Fibroblast of the aortic adventitia (primary cell): ENCODE results near the gene DDX1. TPM values are rescaled to one million over a fixed set of nuclear protein-coding genes. Genes with fewer than 3 reads are reported as not detected.
"Not testable (repeated sequence)": the region's sequence is repeated elsewhere in the genome, so short reads cannot be mapped to it uniquely, and the experiment has no call there.

Experiments used
- DNase-seq: peaks from one replicate; pipeline ENCODE4 v3.0.0-alpha.2; 2010; ENCODE audit warnings: low read depth
- H3K4me3 ChIP-seq: 2 replicates; pipeline ENCODE4 v1.5.1; 2011; ENCODE audit warnings: low read depth, mild to moderate bottlenecking, control low read depth, low read length, moderate library complexity
- total RNA-seq: library from RNA; depleted of rRNA; stranded (reverse); fragments of >200 nt; gene quantifications from 2 replicates; pipeline ENCODE4 v1.2.3, GENCODE V29; 2012; ENCODE audit warnings: low replicate concordance
- TF ChIP-seq, protein P1 (sequence below): IDR thresholded peaks from 2 replicates; pipeline ENCODE4 v1.5.1; 2011; ENCODE audit warnings: mild to moderate bottlenecking, low read length, control low read depth, inconsistent platforms; ENCODE audit not compliant: insufficient read depth

The DDX1 gene
- total RNA-seq: 110 and 114 TPM in 2 replicates

DNA sequence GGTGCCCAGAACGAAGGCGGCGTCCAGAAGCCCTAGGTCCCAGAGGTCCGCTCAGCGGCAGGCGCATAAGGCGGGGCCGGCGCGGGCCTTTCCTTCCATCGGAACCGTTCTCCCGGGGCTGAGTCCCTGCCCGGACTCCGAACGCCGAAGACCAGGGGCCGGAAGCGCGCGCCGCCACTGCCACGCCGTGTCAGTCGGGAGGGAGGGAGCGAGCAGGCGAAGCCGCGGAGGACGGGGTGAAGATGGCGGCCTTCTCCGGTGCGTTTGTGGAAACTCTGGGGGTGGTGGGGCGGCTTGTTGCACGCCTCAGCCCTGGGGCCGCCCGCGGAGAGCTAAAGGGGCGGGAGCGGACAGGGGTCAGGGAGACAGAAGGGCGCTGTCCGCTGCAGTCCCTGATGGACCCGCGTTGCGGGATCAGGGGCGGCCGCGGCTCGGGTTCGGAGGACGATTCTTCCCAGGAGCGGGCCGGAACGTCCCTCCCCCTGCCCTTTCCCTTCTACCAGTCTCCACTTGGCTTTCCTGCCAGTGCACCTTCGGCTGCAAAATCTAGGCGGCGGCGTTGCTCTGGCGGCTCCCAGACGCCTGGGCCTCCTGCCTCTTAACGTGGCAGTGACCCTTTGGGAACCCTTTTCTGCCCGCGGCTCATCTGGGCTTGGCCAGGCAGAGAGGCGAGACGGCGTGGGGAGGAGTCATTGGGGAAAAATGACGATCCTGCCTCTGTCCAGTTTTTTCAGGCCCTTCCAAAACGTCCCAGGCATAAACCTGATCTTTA is at the start of gene DDX1:
Gene DDX1, plus strand, starts transcription at position 177 of the 772 bp plus-strand sequence. Its CDS starts 66 bp downstream, at position 243.
- DNase-seq: peak; percentile 82
- TF ChIP-seq, protein P1, sequence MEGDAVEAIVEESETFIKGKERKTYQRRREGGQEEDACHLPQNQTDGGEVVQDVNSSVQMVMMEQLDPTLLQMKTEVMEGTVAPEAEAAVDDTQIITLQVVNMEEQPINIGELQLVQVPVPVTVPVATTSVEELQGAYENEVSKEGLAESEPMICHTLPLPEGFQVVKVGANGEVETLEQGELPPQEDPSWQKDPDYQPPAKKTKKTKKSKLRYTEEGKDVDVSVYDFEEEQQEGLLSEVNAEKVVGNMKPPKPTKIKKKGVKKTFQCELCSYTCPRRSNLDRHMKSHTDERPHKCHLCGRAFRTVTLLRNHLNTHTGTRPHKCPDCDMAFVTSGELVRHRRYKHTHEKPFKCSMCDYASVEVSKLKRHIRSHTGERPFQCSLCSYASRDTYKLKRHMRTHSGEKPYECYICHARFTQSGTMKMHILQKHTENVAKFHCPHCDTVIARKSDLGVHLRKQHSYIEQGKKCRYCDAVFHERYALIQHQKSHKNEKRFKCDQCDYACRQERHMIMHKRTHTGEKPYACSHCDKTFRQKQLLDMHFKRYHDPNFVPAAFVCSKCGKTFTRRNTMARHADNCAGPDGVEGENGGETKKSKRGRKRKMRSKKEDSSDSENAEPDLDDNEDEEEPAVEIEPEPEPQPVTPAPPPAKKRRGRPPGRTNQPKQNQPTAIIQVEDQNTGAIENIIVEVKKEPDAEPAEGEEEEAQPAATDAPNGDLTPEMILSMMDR: no peak
- H3K4me3 ChIP-seq: peak within 1 kb of the TSS; percentile 88

DNA sequence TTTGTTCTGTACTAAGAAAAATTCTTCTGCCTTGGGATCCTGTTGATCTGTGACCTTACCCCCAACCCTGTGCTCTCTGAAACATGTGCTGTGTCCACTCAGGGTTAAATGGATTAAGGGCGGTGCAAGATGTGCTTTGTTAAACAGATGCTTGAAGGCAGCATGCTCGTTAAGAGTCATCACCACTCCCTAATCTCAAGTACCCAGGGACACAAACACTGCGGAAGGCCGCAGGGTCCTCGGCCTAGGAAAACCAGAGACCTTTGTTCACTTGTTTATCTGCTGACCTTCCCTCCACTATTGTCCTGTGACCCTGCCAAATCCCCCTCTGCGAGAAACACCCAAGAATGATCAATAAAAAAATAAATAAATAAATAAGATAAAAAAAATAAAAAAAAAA is 49.4 kb upstream of the DDX1 start:
- not testable (repeated sequence) for DNase-seq, H3K4me3 ChIP-seq

DNA sequence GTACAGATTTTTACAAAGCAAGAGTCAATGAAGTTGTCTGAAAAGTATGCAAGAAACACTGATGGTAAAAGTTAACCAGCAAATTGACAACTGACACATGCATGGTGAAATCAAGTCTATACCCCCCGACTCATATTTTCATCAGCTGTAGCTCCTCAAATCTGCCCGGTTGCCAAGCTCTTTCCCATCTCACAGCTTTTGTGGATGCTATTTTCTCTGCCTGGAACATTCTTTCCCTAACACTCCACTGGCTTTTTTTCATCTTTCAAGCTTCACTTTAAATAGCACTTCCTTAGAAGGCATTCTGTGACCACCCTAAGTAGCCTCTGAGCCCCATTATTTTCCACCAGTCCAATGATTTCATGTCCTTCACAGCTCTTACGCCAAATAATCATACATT is 48.6 kb upstream of the DDX1 start:
- TF ChIP-seq, protein P1: no peak
- DNase-seq: no peak
- no peak overlapping the region for H3K4me3 ChIP-seq

DNA sequence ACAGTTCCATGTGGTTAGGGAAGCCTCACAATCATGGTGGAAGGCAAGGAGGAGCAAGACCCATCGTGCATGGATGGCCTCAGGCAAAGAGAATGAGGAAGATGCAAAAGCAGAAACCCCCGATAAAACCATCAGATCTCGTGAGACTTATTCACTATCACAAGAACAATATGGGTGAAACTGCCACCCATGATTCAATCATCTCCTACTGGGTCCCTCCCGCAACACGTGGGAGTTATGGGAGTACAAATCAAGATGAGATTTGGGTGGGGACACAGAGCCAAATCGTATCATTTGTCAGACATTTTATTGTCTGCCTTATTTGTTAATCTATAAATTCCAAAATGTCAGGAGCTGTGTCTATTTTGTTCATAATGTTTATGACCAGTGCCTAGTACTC is 48.1 kb upstream of the DDX1 start:
- no peak for DNase-seq
- TF ChIP-seq, protein P1: no peak
- H3K4me3 ChIP-seq: no peak overlapping the region

DNA sequence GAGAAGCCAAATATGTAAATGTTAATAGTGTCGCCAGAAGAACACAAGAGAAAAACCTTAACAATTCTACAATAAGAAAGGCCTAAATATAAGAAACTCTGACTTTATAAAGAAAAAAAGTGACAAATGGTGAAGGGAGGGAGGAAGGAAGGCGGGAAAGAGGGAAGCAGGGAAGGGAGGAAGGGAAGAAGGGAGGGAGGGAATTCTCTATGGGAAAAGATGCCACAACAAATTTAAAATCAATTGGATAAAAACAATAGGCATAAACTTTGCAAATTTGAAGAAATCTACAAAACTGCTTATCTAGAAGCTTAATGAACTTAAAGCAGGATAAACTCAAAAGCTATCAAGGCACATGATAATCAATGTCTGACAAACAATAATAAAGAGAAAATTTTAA is 47.4 kb upstream of the DDX1 start:
- DNase-seq: no peak
- TF ChIP-seq, protein P1: no peak
- no peak overlapping the region for H3K4me3 ChIP-seq

DNA sequence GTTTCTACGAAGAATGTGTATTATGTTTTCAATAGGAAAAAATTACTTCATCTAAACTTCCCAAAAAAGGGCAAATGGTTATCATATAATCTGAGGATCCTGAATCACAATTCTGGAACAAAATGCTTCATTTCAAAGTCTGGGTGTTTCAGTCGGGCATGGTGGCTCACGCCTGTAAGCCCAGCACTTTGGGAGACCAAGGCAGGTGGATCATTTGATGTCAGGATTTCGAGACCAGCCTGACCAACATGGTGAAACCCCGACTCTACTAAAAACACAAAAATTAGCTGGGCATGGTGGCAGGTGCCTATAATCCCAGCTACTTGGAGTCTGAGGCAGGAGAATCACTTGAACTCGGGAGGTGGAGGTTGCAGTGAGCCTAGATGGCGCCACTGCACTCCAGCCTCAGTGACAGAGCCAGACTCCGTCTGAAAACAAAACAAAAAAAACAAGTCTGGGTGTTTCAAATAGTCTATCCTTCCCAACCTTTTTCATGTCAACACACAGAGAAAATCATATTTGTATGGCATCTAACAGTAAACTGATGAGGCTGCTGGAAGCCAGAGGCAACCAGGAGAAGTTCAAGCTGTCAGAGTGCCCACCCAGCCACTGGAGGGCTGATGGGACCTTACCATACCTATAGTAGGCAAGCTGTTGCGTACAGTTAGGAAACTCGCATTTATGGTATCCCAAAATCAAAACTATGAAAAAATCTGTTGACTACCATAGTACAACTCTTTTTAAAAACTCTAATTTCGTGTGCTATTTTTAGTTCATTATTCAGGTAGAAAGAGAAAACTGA is 45.2 kb upstream of the DDX1 start:
- no peak for DNase-seq
- H3K4me3 ChIP-seq: no peak overlapping the region
- TF ChIP-seq, protein P1: peak; percentile 8
